Central memory CD4-positive, alpha-beta T cell (primary cell): ENCODE results near the gene POU1F1.
"Not testable (repeated sequence)": the region's sequence is repeated elsewhere in the genome, so short reads cannot be mapped to it uniquely, and the experiment has no call there.

Experiments
- DNase-seq: peaks from one replicate; pipeline ENCODE4 v3.0.0; 2022

The POU1F1 gene

GRCh38 chr3:87250009-87250408, 26.4 kb downstream of the POU1F1 start:
- no peak for DNase-seq

GRCh38 chr3:87248831-87249230, 27.6 kb downstream of the POU1F1 start:
- no peak for DNase-seq

- not testable (repeated sequence) for DNase-seq
Measured at GRCh38 chr3:87248231-87248630, 28.2 kb downstream of the POU1F1 start.

GRCh38 chr3:87247430-87247773, 29.0 kb downstream of the POU1F1 start:
- DNase-seq = no peak

- DNase-seq = no peak
Measured at GRCh38 chr3:87246662-87247429, 29.5 kb downstream of the POU1F1 start.

GRCh38 chr3:87236093-87236492, 40.3 kb downstream of the POU1F1 start:
- DNase-seq = no peak

GRCh38 chr3:87233805-87234204, 42.6 kb downstream of the POU1F1 start:
- no peak for DNase-seq

- no peak for DNase-seq
Measured at GRCh38 chr3:87229113-87229512, 47.3 kb downstream of the POU1F1 start.

GRCh38 chr3:87228316-87228715, 48.1 kb downstream of the POU1F1 start:
- DNase-seq = no peak

- no peak for DNase-seq
Measured at GRCh38 chr3:87227835-87228144, 48.6 kb downstream of the POU1F1 start.

GRCh38 chr3:87227104-87227834, 49.1 kb downstream of the POU1F1 start, which contains the start of gene CHMP2B:
TSS of gene CHMP2B (plus strand) at chr3:87227309. CDS start at chr3:87227523, 214 bp downstream.
- peak; percentile 89 for DNase-seq

- DNase-seq = no peak
Measured at GRCh38 chr3:87225659-87226058, 50.7 kb downstream of the POU1F1 start.

GRCh38 chr3:87219611-87220010, 56.8 kb downstream of the POU1F1 start:
- DNase-seq = no peak

- no peak for DNase-seq
Measured at GRCh38 chr3:87218560-87218959, 57.8 kb downstream of the POU1F1 start.
